ENCODE measurements around the gene CRYBG1.

GRCh38 chr6:106572875-106573585, 212.5 kb downstream of the CRYBG1 start:
- TF ChIP-seq, protein P1, sequence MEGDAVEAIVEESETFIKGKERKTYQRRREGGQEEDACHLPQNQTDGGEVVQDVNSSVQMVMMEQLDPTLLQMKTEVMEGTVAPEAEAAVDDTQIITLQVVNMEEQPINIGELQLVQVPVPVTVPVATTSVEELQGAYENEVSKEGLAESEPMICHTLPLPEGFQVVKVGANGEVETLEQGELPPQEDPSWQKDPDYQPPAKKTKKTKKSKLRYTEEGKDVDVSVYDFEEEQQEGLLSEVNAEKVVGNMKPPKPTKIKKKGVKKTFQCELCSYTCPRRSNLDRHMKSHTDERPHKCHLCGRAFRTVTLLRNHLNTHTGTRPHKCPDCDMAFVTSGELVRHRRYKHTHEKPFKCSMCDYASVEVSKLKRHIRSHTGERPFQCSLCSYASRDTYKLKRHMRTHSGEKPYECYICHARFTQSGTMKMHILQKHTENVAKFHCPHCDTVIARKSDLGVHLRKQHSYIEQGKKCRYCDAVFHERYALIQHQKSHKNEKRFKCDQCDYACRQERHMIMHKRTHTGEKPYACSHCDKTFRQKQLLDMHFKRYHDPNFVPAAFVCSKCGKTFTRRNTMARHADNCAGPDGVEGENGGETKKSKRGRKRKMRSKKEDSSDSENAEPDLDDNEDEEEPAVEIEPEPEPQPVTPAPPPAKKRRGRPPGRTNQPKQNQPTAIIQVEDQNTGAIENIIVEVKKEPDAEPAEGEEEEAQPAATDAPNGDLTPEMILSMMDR (conservative IDR thresholded peaks at IDR 0.05; ENCODE audit: low read length) = no peak
- TF ChIP-seq EZH2phosphoT487 (IDR thresholded peaks at IDR 0.05; ENCODE audit: borderline replicate concordance) = no peak

All from Loucy (cell line).